ENCODE measurements around the gene ELMOD3.

The ELMOD3 gene

GRCh38 chr2:85354286-85355072 lies at the start of gene ELMOD3, which contains the start of gene RETSAT:
TSS of gene ELMOD3 (plus strand) at chr2:85354769. CDS start at chr2:85357199, 2,430 bp downstream.
TSS of gene RETSAT (minus strand) at chr2:85354528. CDS start at chr2:85354507, 21 bp downstream.
- DNase-seq (ENCODE audit: low read depth) = peak; percentile 99
- peak within 1 kb of the TSS; percentile 96 for H3K4me3 ChIP-seq (ENCODE audit: low read depth, low read length)
- TF ChIP-seq POLR2A (IDR thresholded peaks at IDR 0.05; ENCODE audit: extremely low read depth, insufficient read length) (peak; percentile 87), MAX (IDR thresholded peaks at IDR 0.05; ENCODE audit: low read depth, low read length) (no peak; the same call in 1 of the 2 replicates), MYC (IDR thresholded peaks at IDR 0.05; ENCODE audit: low read depth, low read length) (peak; percentile 30; the same call in 1 of the 2 replicates)

- H3K4me3 ChIP-seq (ENCODE audit: low read depth, low read length) = peak overlapping the region; percentile 54
- DNase-seq (ENCODE audit: low read depth) = no peak
- TF ChIP-seq MYC (IDR thresholded peaks at IDR 0.05; ENCODE audit: low read depth, low read length) (0 out of 2 replicates have a peak, but pooled peaks have one; percentile 7), MAX (IDR thresholded peaks at IDR 0.05; ENCODE audit: low read depth, low read length) (no peak)
Observed at GRCh38 chr2:85307527-85307897, 47.1 kb upstream of the ELMOD3 start.

- no peak for DNase-seq (ENCODE audit: low read depth)
- TF ChIP-seq MYC (IDR thresholded peaks at IDR 0.05; ENCODE audit: low read depth, low read length) (no peak), POLR2A (IDR thresholded peaks at IDR 0.05; ENCODE audit: extremely low read depth, insufficient read length) (no peak), CTCF (IDR thresholded peaks at IDR 0.05; ENCODE audit: low read depth, low read length) (no peak), MAX (IDR thresholded peaks at IDR 0.05; ENCODE audit: low read depth, low read length) (no peak)
- H3K4me3 ChIP-seq (ENCODE audit: low read depth, low read length) = no peak overlapping the region
Observed at GRCh38 chr2:85308201-85308600, 46.4 kb upstream of the ELMOD3 start.

GRCh38 chr2:85308896-85309555 lies 45.5 kb upstream of the ELMOD3 start:
- H3K4me3 ChIP-seq (ENCODE audit: low read depth, low read length) = peak overlapping the region; percentile 46
- peak; percentile 73 for DNase-seq (ENCODE audit: low read depth)
- TF ChIP-seq MYC (IDR thresholded peaks at IDR 0.05; ENCODE audit: low read depth, low read length) (no peak), MAX (IDR thresholded peaks at IDR 0.05; ENCODE audit: low read depth, low read length) (peak; percentile 44), POLR2A (IDR thresholded peaks at IDR 0.05; ENCODE audit: extremely low read depth, insufficient read length) (no peak)

- peak; percentile 69 for DNase-seq (ENCODE audit: low read depth)
- peak overlapping the region; percentile 46 for H3K4me3 ChIP-seq (ENCODE audit: low read depth, low read length)
- TF ChIP-seq MAX (IDR thresholded peaks at IDR 0.05; ENCODE audit: low read depth, low read length) = peak; percentile 20; the same call in 1 of the 2 replicates
- TF ChIP-seq MYC (IDR thresholded peaks at IDR 0.05; ENCODE audit: low read depth, low read length) = no peak
- TF ChIP-seq POLR2A (IDR thresholded peaks at IDR 0.05; ENCODE audit: extremely low read depth, insufficient read length) = no peak
Observed at GRCh38 chr2:85309699-85310321, 44.8 kb upstream of the ELMOD3 start.

- DNase-seq (ENCODE audit: low read depth) = no peak
- no peak overlapping the region for H3K4me3 ChIP-seq (ENCODE audit: low read depth, low read length)
- TF ChIP-seq CTCF (IDR thresholded peaks at IDR 0.05; ENCODE audit: low read depth, low read length) = no peak
- TF ChIP-seq MAX (IDR thresholded peaks at IDR 0.05; ENCODE audit: low read depth, low read length) = no peak
- no peak for TF ChIP-seq POLR2A (IDR thresholded peaks at IDR 0.05; ENCODE audit: extremely low read depth, insufficient read length)
- TF ChIP-seq MYC (IDR thresholded peaks at IDR 0.05; ENCODE audit: low read depth, low read length) = no peak
Observed at GRCh38 chr2:85310330-85310729, 44.2 kb upstream of the ELMOD3 start.

- TF ChIP-seq CTCF (IDR thresholded peaks at IDR 0.05; ENCODE audit: low read depth, low read length) (no peak), POLR2A (IDR thresholded peaks at IDR 0.05; ENCODE audit: extremely low read depth, insufficient read length) (no peak), MAX (IDR thresholded peaks at IDR 0.05; ENCODE audit: low read depth, low read length) (no peak), MYC (IDR thresholded peaks at IDR 0.05; ENCODE audit: low read depth, low read length) (no peak)
- DNase-seq (ENCODE audit: low read depth) = no peak
- H3K4me3 ChIP-seq (ENCODE audit: low read depth, low read length) = no peak overlapping the region
Observed at GRCh38 chr2:85312404-85312803, 42.2 kb upstream of the ELMOD3 start.

All from NB4 (cell line).